ELR (cell line): ENCODE measurements around the gene RWDD3.

Experiments used
- DNase-seq: peaks from one replicate; pipeline ENCODE4 v3.0.0-alpha.2; 2015; ENCODE audit warnings: low read depth

The RWDD3 gene

GRCh38 chr1:95230256-95230655 is 3.8 kb upstream of the RWDD3 start:
- no peak for DNase-seq

GRCh38 chr1:95230768-95231191 is 3.2 kb upstream of the RWDD3 start:
- no peak for DNase-seq

- DNase-seq = peak; percentile 9
Observed at GRCh38 chr1:95232646-95233318, 1.2 kb upstream of the RWDD3 start.

GRCh38 chr1:95233319-95233736 is 682 bp upstream of the RWDD3 start:
- peak; percentile 53 for DNase-seq

- no peak for DNase-seq
Observed at GRCh38 chr1:95236784-95237575, 3.0 kb downstream of the RWDD3 start.

GRCh38 chr1:95237981-95238703 is 4.1 kb downstream of the RWDD3 start:
- no peak for DNase-seq

GRCh38 chr1:95245029-95245428 is 11.0 kb downstream of the RWDD3 start:
- DNase-seq = no peak

- no peak for DNase-seq
Observed at GRCh38 chr1:95246511-95246910, 12.5 kb downstream of the RWDD3 start.

GRCh38 chr1:95247607-95248006 is 13.6 kb downstream of the RWDD3 start:
- DNase-seq = no peak

GRCh38 chr1:95249916-95250315 is 15.9 kb downstream of the RWDD3 start:
- DNase-seq = no peak

GRCh38 chr1:95252422-95252821 is 18.4 kb downstream of the RWDD3 start:
- DNase-seq = no peak

- no peak for DNase-seq
Observed at GRCh38 chr1:95254959-95255358, 20.9 kb downstream of the RWDD3 start.

GRCh38 chr1:95255826-95256225 is 21.8 kb downstream of the RWDD3 start:
- no peak for DNase-seq

GRCh38 chr1:95257758-95258157 is 23.7 kb downstream of the RWDD3 start:
- no peak for DNase-seq

- DNase-seq = no peak
Observed at GRCh38 chr1:95259245-95259644, 25.2 kb downstream of the RWDD3 start.

GRCh38 chr1:95262913-95263312 is 28.9 kb downstream of the RWDD3 start:
- DNase-seq = no peak

- no peak for DNase-seq
Observed at GRCh38 chr1:95263450-95263849, 29.4 kb downstream of the RWDD3 start.

- DNase-seq = no peak
Observed at GRCh38 chr1:95265106-95265505, 31.1 kb downstream of the RWDD3 start.

- no peak for DNase-seq
Observed at GRCh38 chr1:95276429-95276828, 42.4 kb downstream of the RWDD3 start.

GRCh38 chr1:95278173-95279006 is 44.4 kb downstream of the RWDD3 start:
- DNase-seq = no peak

- no peak for DNase-seq
Observed at GRCh38 chr1:95281781-95282517, 47.9 kb downstream of the RWDD3 start.
